Measurements from ENCODE around the gene TRMT44.
A peak's percentile ranks its signal among the peaks of the same experiment; 100 is the strongest.
"Not testable (repeated sequence)": the region's sequence is repeated elsewhere in the genome, so short reads cannot be mapped to it uniquely, and the experiment has no call there.

The TRMT44 gene

DNA sequence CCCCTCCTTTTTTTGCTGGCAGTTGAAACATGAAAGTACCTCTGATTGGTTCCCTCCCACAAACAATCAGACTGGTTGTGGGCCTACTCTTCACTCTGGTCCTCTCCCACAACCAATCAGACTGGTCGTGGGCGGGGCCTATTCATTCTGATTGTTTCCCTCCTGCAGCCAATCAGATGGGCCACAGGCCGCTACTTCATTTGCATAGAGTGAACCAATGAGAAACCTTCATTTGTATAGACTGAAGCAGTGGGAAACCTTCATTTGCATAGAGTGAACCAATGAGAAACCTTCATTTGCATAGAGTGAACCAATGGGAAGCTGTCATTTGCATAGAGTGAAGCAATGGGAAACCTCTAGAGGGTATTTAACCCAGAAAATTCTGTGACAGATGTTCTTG lies 55.2 kb downstream of the TRMT44 start:
- no peak for DNase-seq

DNA sequence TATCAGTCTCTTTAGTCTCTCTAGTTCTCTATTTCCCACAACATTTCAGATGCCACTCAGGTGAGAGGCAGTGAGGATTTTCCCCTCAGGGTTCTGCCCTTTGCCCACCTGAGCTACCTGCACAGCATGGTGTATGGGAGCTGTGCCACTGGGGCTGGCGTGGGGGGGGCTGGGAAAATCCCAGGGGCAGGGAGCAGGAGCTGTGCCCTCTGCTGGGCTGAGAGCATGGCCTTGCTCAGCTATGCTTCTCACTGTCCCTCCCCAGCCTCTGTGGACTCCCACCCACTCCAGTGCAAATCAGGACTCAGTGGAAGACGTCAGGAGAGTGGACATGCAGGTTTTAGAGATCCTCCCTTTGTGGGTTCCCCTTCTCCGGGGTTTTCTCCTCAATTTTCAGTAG lies 57.2 kb downstream of the TRMT44 start:
- no peak for DNase-seq

GRCh38 chr4:8500966-8501365 lies 60.4 kb downstream of the TRMT44 start:
- no peak for DNase-seq

- no peak for DNase-seq
These were observed 61.2 kb downstream of the TRMT44 start for GRCh38 chr4:8501781-8502180.

DNA sequence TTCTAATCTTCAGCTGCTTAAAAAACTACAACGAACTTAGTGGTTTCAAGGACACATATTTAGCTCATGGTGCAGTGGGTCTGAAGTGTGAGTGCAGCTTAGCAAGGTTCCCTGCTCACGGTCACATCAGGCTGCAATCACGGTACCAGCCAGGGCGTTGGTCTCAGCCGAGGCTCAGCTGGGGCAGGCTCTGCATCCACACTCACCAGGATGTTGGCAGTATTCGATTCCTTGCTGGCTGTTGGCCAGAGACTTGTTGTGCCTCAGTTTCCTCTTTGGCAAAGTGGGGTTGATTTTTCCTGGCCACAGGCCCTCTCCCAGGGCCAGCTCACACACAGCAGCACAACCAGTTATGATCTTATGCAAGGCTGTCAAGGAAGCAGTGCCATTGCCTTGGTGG lies 61.8 kb downstream of the TRMT44 start:
- no peak for DNase-seq

- DNase-seq: peak; percentile 42
These were observed 62.4 kb downstream of the TRMT44 start for GRCh38 chr4:8502836-8503585.

GRCh38 chr4:8503801-8504200 lies 63.2 kb downstream of the TRMT44 start:
- DNase-seq: no peak

GRCh38 chr4:8504279-8505007 lies 63.9 kb downstream of the TRMT44 start:
- no peak for DNase-seq

DNA sequence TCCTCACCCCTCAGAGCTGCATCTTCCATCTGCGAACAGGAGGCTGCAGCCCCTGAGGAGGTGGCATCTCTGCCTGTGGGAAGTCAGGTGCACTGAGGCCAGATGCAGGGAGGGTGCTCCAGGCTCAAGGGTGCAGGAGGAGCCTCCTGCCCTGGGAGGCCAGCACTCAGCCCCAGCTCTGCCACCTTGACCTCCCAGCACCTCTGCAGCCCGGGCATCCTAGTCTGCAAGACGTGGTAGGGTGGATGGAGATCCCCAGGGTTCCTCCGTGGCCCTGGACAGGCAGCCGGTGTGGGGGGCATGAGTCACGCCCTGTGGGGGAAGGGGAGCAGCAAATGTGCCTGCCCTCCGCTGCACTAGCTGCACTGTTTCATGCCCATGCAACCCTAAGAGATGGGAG lies 64.7 kb downstream of the TRMT44 start:
- no peak for DNase-seq

GRCh38 chr4:8506006-8506372 lies 65.4 kb downstream of the TRMT44 start:
- no peak for DNase-seq

GRCh38 chr4:8506373-8507195 lies 66.0 kb downstream of the TRMT44 start:
- peak; percentile 50 for DNase-seq

GRCh38 chr4:8507196-8507570 lies 66.6 kb downstream of the TRMT44 start:
- no peak for DNase-seq

DNA sequence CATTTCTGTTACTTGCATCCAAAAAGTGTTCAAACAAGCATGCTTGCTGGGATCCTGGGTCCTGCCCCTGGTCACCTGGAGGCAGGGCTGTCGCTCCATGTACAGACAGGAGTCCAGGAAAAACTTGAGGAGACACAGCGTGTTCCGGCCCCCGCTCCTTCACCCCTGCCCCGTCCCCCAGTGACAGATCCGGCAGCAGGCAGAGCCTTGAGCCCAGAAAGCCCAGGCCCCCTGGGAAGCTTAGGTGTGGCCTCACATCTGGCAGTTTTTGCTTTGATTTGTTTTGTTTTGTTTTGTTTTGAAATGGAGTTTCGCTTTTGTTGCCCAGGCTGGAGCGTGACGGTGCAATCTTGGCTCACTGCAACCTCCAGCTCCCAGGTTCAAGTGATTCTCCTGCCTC lies 67.0 kb downstream of the TRMT44 start:
- DNase-seq: no peak

DNA sequence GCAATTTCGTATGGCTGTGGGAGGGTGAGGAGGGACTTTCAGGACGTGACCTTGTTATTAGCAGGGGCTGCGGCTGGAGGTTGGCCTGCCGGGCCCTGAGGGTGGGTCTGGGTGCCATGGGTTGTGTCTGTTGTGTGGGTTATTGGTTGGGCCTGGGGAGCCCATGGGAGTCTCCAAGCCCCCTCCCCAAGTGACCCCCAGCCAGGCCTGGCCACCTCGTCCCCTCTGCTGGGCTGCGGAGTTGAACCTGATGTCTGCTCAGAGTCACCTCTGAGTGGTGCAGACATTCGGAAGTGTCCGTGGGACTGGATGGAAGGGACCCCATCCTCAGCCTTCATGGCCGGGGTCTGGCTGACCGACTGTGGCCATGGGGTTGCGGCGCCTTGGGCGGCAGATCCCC lies 67.7 kb downstream of the TRMT44 start:
- DNase-seq: no peak

DNA sequence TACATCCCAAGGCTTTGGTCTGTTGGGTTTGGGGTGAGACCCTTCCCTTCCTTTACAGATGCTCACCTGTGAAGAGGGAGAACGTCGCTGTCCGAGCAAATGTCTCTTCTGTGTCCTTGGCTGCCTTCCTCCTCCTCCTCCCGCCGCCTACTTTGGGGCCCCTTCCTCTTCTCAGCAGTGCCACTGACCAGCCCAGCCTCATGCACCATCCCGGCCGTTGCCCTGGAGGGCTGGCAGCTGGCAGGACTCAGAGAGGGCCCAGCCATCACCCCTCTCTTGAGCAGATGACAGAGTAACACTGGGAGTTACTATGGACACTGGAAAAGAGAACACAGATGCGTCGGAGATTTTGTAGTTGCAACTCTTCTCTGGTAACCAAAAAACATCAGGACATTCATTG lies 68.2 kb downstream of the TRMT44 start:
- no peak for DNase-seq

DNA sequence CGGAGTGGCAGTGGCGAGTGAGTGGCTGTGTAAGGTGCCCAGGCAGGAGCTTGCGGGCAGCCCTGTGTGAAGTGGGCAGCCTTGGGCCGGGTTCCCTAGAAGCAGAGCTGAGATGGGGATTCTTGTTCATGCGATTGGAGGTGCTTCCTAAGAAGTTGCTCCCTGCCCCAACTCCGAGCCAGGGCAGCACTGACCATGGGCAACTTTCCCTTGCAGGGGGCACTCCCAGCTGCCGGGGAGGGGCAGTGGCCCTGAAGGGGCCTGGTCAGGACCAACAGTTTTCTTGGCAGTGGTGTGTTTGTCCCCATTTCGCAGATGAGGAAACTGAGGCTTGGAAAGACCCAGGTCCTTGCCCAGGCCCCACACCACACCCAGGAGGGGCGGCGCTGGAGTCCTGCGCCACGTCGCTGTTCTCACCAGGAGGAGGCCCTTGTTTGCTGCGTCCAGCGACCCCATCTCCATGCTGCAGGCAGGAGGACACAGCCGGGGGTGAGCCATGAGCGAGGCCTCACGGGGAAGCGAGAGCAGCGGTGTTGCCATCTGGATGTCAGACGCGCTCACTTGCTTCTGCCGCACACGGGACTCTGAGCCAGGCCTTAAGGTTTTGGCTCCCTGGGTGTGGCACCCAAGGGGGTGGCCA lies 68.9 kb downstream of the TRMT44 start:
- DNase-seq: no peak

DNA sequence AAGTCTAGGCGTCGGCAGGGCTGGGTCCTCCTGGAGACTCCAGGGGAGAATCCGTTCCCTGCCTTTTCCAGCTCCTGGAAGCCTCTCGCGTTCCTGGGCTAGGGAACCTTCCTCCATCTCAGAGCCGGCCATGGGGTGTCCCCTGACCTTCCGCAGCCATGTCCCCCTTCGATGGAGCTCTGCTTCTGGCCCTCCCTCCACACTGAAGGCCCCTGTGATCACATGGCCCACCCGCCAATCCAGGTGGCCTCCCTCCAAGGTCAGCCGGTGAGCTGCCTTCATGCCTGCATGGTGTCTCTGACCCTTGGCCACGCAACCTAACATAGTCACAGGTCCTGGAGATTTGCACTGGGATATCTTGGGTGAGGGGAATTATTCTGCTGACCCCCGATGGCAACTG lies 69.6 kb downstream of the TRMT44 start:
- no peak for DNase-seq

DNA sequence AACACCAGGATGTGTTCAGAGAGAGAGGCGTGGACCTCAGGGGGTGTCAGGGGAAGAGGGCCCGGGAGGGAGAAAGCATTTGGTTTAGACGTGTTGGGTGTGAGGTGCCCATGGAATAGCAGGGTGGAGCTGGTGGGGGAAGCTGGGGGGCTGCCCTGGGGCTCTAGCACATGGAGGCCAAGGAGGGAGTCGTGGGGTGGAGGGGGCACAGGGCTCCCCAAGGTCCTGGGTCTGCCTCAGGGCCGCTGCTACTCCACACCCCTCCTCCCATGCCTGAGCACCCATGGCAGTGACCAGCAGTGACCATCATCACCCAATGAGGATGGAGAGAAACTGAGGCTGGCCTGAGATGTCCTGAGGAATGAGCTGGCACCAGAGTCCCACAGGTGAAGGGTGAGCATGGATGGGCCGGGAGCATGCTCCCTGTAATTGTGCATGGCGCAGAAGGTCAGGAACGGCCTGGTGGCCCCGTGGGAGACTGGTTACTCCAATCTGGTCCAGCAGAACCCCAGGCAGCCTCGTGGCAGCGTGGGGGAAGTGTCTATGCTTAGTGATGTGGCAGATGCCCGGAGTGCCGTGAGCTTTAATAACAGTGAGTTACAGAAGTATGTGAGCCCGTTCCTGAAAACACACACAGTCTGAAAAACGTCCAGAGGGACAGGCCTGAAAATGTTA lies 70.2 kb downstream of the TRMT44 start:
- DNase-seq: no peak

DNA sequence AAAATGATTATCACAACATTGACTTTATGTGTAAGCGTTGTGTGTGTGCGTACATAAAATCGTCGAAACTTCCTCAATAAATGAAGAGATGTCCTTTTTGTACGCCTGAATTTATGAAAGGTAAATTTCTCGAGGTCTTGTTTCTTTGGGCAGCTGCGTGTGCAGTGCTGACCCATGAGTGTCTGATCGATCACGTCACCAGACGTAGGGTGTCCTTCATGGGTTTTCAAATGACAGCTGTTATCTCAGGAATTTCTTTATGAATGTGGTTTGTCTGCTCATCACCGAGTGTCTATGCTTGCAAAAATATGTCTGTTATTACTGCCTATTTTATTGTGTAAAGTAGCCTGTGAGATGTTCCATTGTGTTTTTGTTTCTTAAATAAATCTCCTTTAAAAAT lies 71.9 kb downstream of the TRMT44 start:
- DNase-seq: no peak

GRCh38 chr4:8513080-8513479 lies 72.5 kb downstream of the TRMT44 start:
- not testable (repeated sequence) for DNase-seq

DNA sequence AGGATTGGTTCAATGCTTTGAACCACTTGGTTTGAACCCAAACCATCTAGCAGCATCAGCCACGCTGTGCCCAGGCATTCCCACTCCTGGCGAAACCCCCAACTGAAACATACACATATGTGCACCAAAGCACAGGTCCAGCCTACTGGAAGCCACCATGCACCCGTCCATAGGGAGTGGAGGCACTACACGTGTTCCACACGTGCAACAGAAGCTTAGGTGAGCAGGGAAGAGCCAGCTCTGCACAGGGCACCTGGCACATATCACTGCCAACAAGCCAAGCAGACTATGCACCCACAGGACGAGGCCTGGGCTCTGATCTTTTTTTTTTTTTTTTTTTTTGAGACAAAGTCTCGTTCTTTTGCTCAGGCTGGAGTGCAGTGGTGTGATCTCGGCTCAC lies 73.4 kb downstream of the TRMT44 start:
- no peak for DNase-seq

DNA sequence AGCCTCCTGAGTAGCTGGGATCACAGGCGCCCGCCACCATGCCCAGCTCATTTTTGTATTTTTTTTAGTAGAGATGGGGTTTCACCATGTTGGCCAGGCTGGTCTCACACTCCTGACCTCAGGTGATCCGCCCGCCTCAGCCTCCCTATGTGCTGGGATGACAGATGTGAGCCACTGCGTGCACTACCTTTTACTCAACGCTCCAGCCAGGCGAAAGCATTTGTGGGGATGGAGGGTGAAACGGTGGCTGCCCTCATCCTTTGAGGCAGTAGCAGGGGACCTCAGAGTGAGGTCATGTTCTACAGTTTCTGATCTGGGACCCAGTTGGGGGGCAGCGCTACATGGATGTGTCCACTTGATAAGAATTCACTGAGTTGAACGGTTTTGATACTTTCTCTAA lies 73.8 kb downstream of the TRMT44 start:
- no peak for DNase-seq

Measured in retina (tissue), 1 donor.